HepG2 (cell line): ENCODE data around the gene ENDOD1. TPM values are rescaled to one million over a fixed set of nuclear protein-coding genes. Genes with fewer than 3 reads are reported as not detected.

Source experiments
- IRX3 ChIP-seq: sonication (generic); formaldehyde crosslinking; IDR thresholded peaks from 2 replicates; pipeline ENCODE4 v1.8.1; 2023; ENCODE audit warnings: mild to moderate bottlenecking, low read depth, missing genetic modification reagents, borderline replicate concordance
- KLF9 ChIP-seq: IDR thresholded peaks from 2 replicates; pipeline ENCODE4 v1.6.1; 2016; ENCODE audit warnings: low read depth
- MAFG ChIP-seq: sonication (generic); formaldehyde crosslinking; IDR thresholded peaks from 2 replicates; pipeline ENCODE4 v1.5.1; 2020; ENCODE audit warnings: mild to moderate bottlenecking, missing genetic modification reagents
- MAFK ChIP-seq, 2 experiments: IDR thresholded peaks in 1 of 2; conservative IDR thresholded peaks in 1 of 2; 2 replicates each; pipeline ENCODE4 v1.6.1; 2011; ENCODE audit warnings: improper control_type of control experiment in 2 of 2, low read length in 2 of 2
- SRF ChIP-seq: IDR thresholded peaks from 2 replicates; pipeline ENCODE4 v1.6.1; 2011; ENCODE audit warnings: mild to moderate bottlenecking, low read depth, low read length, moderate library complexity
- ZFAT ChIP-seq: sonication (generic); formaldehyde crosslinking; conservative IDR thresholded peaks from 2 replicates; pipeline ENCODE4 v1.8.1; 2023; ENCODE audit warnings: missing genetic modification reagents, inconsistent platforms
- ZNF354B ChIP-seq: sonication (generic); formaldehyde crosslinking; IDR thresholded peaks from 2 replicates; pipeline ENCODE4 v1.8.0; 2022; ENCODE audit warnings: mild to moderate bottlenecking, missing genetic modification reagents
- ZNF747 ChIP-seq: sonication (generic); formaldehyde crosslinking; IDR thresholded peaks from 2 replicates; pipeline ENCODE4 v1.8.1; 2023; ENCODE audit warnings: missing genetic modification reagents, mild to moderate bottlenecking, borderline replicate concordance
- ZNF749 ChIP-seq: sonication (generic); formaldehyde crosslinking; IDR thresholded peaks from 2 replicates; pipeline ENCODE4 v1.8.0; 2022; ENCODE audit warnings: mild to moderate bottlenecking, missing genetic modification reagents, moderate library complexity, borderline replicate concordance
- ZNF776 ChIP-seq: sonication (generic); formaldehyde crosslinking; IDR thresholded peaks from 2 replicates; pipeline ENCODE4 v1.4.0; 2020; ENCODE audit warnings: mild to moderate bottlenecking, missing genetic modification reagents
- polyA plus RNA-seq, 8 experiments: library from polyadenylated mRNA; depleted of rRNA in 3 of 8; stranded (reverse) in 7 of 8; unstranded in 1 of 8; fragments of >200 nt; fragmentation: Illumina TruSeq in 4 of 8; extraction: Trizol in 4 of 8; gene quantifications; 2 replicates each; pipeline versions ENCODE4 v1.2.1 to v1.2.3, GENCODE V29; 2011 to 2016; ENCODE audit warnings: low read depth in 4 of 8, missing spikeins in 1 of 8, mixed read lengths in 1 of 8; ENCODE audit not compliant: insufficient read depth in 1 of 8
- total RNA-seq, 5 experiments: library from RNA; depleted of rRNA; stranded (reverse); fragments of >200 nt; fragmentation: Illumina TruSeq; extraction: Trizol; gene quantifications; 2 replicates each; pipeline ENCODE4 v1.2.3, GENCODE V29; 2016; ENCODE audit warnings: low read depth in 1 of 5
- TF ChIP-seq, protein P1 (sequence below): sonication (generic); formaldehyde crosslinking; conservative IDR thresholded peaks from 2 replicates; pipeline ENCODE4 v1.8.0; 2022; ENCODE audit warnings: missing genetic modification reagents
- TF ChIP-seq, protein P2 (sequence below): sonication (generic); formaldehyde crosslinking; IDR thresholded peaks from 2 replicates; pipeline ENCODE4 v1.4.0; 2020; ENCODE audit warnings: missing genetic modification reagents, low read depth, mild to moderate bottlenecking, borderline replicate concordance
- TF ChIP-seq, protein P3 (sequence below): sonication (generic); formaldehyde crosslinking; conservative IDR thresholded peaks from 2 replicates; pipeline ENCODE4 v1.8.0; 2022; ENCODE audit warnings: mild to moderate bottlenecking, moderate library complexity, missing genetic modification reagents
- TF ChIP-seq, protein P4 (sequence below): sonication (generic); formaldehyde crosslinking; IDR thresholded peaks from one replicate; pipeline ENCODE4 v1.5.1; 2020; ENCODE audit warnings: mild to moderate bottlenecking, missing genetic modification reagents; ENCODE audit errors: not compliant biosample characterization

The ENDOD1 gene
- total and polyA plus RNA-seq, 2 of the 13 experiments (the other 11 are each of a cell fraction or from before 2014, with no cell fraction given) = 2.0 to 6.8 TPM

DNA sequence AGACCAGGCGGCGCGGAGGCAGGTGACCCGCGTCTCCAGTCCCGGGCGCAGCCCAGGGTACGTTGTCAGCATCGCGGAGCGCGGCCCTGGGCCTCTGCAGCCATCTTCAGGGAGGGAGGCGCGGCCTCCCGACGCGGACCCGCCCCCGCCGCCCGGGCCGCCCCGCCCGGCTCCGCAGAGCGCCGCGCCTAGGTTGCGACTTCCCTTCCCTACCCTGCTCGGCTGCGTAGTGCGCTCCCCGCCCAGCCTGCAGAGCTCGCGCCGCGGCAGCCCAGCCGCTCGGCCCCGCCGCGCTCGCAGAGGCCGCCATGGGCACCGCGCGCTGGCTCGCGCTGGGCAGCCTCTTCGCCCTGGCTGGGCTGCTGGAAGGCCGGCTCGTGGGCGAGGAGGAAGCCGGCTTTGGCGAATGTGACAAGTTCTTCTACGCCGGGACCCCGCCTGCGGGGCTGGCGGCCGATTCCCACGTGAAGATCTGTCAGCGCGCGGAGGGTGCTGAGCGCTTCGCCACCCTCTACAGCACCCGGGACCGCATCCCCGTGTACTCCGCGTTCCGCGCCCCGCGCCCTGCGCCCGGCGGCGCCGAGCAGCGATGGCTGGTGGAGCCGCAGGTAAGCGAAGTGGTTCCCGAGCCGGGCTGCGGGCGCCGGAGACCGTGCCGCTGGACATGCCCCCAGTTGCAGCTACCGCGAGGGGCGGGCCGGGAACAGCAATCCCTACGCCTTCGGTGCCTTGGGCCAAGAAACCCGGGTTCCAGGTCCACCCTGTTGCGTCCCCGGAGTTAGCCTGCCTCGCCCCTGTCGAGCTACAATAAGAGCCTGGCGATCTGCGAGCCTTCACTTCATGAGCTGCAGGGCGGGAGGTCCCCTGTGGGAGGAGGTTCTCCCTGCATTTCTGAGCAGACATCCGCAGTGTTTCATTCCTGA, at the start of gene ENDOD1 (continued):
- TF ChIP-seq, protein P1, sequence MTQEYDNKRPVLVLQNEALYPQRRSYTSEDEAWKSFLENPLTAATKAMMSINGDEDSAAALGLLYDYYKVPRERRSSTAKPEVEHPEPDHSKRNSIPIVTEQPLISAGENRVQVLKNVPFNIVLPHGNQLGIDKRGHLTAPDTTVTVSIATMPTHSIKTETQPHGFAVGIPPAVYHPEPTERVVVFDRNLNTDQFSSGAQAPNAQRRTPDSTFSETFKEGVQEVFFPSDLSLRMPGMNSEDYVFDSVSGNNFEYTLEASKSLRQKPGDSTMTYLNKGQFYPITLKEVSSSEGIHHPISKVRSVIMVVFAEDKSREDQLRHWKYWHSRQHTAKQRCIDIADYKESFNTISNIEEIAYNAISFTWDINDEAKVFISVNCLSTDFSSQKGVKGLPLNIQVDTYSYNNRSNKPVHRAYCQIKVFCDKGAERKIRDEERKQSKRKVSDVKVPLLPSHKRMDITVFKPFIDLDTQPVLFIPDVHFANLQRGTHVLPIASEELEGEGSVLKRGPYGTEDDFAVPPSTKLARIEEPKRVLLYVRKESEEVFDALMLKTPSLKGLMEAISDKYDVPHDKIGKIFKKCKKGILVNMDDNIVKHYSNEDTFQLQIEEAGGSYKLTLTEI (CRISPR knock-in tag) = no peak
- TF ChIP-seq ZNF776 (CRISPR knock-in tag) = peak; percentile 34; the same call in 1 of the 2 replicates
- TF ChIP-seq, protein P2, sequence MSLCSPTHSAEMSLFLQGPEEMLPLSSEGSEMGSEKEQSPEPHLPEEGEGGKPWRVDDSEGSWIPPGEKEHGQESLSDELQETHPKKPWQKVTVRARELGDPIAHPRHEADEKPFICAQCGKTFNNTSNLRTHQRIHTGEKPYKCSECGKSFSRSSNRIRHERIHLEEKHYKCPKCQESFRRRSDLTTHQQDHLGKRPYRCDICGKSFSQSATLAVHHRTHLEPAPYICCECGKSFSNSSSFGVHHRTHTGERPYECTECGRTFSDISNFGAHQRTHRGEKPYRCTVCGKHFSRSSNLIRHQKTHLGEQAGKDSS (CRISPR knock-in tag) = no peak
- TF ChIP-seq ZNF747 = no peak
- TF ChIP-seq KLF9 (CRISPR knock-in tag) = no peak
- no peak for TF ChIP-seq ZNF749 (CRISPR knock-in tag)
- no peak for TF ChIP-seq MAFK (conservative IDR thresholded peaks at IDR 0.05 in 1 of 2, IDR thresholded peaks at IDR 0.05 in 1 of 2; ENCODE audit: low read length in 2 of 2)
- TF ChIP-seq, protein P3, sequence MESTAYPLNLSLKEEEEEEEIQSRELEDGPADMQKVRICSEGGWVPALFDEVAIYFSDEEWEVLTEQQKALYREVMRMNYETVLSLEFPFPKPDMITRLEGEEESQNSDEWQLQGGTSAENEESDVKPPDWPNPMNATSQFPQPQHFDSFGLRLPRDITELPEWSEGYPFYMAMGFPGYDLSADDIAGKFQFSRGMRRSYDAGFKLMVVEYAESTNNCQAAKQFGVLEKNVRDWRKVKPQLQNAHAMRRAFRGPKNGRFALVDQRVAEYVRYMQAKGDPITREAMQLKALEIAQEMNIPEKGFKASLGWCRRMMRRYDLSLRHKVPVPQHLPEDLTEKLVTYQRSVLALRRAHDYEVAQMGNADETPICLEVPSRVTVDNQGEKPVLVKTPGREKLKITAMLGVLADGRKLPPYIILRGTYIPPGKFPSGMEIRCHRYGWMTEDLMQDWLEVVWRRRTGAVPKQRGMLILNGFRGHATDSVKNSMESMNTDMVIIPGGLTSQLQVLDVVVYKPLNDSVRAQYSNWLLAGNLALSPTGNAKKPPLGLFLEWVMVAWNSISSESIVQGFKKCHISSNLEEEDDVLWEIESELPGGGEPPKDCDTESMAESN (CRISPR knock-in tag) = 0 out of 2 replicates have a peak, but pooled peaks have one; percentile 48
- TF ChIP-seq, protein P4, sequence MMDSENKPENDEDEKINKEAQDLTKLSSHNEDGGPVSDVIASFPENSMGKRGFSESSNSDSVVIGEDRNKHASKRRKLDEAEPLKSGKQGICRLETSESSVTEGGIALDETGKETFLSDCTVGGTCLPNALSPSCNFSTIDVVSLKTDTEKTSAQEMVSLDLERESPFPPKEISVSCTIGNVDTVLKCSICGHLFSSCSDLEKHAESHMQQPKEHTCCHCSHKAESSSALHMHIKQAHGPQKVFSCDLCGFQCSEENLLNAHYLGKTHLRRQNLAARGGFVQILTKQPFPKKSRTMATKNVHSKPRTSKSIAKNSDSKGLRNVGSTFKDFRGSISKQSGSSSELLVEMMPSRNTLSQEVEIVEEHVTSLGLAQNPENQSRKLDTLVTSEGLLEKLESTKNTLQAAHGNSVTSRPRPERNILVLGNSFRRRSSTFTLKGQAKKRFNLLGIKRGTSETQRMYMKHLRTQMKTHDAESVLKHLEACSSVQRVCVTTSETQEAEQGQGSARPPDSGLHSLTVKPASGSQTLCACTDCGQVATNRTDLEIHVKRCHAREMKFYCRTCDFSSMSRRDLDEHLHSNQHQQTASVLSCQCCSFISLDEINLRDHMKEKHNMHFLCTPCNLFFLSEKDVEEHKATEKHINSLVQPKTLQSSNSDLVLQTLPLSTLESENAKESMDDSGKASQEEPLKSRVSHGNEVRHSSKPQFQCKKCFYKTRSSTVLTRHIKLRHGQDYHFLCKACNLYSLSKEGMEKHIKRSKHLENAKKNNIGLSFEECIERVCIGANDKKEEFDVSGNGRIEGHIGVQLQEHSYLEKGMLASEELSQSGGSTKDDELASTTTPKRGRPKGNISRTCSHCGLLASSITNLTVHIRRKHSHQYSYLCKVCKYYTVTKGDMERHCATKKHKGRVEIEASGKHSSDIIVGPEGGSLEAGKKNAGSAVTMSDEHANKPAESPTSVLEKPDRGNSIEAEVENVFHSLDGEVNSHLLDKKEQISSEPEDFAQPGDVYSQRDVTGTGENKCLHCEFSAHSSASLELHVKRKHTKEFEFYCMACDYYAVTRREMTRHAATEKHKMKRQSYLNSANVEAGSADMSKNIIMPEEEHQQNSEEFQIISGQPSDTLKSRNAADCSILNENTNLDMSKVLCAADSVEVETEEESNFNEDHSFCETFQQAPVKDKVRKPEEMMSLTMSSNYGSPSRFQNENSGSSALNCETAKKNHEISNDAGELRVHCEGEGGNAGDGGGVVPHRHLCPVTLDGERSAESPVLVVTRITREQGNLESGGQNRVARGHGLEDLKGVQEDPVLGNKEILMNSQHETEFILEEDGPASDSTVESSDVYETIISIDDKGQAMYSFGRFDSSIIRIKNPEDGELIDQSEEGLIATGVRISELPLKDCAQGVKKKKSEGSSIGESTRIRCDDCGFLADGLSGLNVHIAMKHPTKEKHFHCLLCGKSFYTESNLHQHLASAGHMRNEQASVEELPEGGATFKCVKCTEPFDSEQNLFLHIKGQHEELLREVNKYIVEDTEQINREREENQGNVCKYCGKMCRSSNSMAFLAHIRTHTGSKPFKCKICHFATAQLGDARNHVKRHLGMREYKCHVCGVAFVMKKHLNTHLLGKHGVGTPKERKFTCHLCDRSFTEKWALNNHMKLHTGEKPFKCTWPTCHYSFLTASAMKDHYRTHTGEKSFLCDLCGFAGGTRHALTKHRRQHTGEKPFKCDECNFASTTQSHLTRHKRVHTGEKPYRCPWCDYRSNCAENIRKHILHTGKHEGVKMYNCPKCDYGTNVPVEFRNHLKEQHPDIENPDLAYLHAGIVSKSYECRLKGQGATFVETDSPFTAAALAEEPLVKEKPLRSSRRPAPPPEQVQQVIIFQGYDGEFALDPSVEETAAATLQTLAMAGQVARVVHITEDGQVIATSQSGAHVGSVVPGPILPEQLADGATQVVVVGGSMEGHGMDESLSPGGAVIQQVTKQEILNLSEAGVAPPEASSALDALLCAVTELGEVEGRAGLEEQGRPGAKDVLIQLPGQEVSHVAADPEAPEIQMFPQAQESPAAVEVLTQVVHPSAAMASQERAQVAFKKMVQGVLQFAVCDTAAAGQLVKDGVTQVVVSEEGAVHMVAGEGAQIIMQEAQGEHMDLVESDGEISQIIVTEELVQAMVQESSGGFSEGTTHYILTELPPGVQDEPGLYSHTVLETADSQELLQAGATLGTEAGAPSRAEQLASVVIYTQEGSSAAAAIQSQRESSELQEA (CRISPR knock-in tag) = no peak
- no peak for TF ChIP-seq IRX3 (CRISPR knock-in tag)
- TF ChIP-seq MAFG (CRISPR knock-in tag) = no peak
- no peak for TF ChIP-seq SRF
- TF ChIP-seq ZNF354B = no peak
- no peak for TF ChIP-seq ZFAT (CRISPR knock-in tag)
